Gastrocnemius medialis (tissue), 4 donors: ENCODE data around the gene SEC24C.

Experiments used
- POLR2A ChIP-seq, 2 donors: fragments of 450-650 bp; IDR thresholded peaks; one replicate each; pipeline ENCODE4 v1.6.1; 2017; ENCODE audit warnings: antibody characterized with exemption in 2 of 2, mild to moderate bottlenecking in 2 of 2, moderate library complexity in 2 of 2
- TF ChIP-seq, protein P1 (sequence below), 5 experiments: fragments of 450-650 bp in 3 of 5; fragments of 200-600 bp in 2 of 5; sonication (generic) in 2 of 5; IDR thresholded peaks in 4 of 5; conservative IDR thresholded peaks in 1 of 5; 1 replicate in 4 of 5; 2 replicates in 1 of 5; pipeline ENCODE4 v1.5.1; 2016 to 2019; ENCODE audit warnings: antibody characterized with exemption in 5 of 5, mild to moderate bottlenecking in 3 of 5, moderate library complexity in 3 of 5

DNA sequence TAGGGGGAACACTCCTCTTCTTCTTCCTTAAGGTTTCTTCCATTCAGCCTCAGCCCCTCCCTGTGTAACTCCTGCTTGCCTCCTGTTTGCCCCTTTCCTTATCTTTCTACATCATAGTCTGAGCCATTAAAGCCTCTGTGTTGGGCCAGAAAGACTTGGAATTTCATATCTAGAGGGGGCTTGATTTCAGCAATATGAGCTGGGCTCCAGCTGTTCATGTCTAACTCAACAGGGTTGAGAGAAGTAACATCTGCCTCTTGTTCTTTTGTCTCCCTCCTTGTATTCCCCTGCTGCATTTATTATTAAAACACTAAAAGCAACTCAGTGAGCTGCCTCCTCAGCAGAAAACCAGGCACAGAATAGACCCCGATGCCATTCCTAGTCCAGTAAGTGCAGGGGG is 17.6 kb downstream of the SEC24C start:
- TF ChIP-seq, protein P1, sequence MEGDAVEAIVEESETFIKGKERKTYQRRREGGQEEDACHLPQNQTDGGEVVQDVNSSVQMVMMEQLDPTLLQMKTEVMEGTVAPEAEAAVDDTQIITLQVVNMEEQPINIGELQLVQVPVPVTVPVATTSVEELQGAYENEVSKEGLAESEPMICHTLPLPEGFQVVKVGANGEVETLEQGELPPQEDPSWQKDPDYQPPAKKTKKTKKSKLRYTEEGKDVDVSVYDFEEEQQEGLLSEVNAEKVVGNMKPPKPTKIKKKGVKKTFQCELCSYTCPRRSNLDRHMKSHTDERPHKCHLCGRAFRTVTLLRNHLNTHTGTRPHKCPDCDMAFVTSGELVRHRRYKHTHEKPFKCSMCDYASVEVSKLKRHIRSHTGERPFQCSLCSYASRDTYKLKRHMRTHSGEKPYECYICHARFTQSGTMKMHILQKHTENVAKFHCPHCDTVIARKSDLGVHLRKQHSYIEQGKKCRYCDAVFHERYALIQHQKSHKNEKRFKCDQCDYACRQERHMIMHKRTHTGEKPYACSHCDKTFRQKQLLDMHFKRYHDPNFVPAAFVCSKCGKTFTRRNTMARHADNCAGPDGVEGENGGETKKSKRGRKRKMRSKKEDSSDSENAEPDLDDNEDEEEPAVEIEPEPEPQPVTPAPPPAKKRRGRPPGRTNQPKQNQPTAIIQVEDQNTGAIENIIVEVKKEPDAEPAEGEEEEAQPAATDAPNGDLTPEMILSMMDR (IDR thresholded peaks at IDR 0.05 in 4 of 5, conservative IDR thresholded peaks at IDR 0.05 in 1 of 5), result no peak
- TF ChIP-seq POLR2A (IDR thresholded peaks at IDR 0.05), result no peak
